ENCODE measurements around the gene PIK3C2A.

DNA sequence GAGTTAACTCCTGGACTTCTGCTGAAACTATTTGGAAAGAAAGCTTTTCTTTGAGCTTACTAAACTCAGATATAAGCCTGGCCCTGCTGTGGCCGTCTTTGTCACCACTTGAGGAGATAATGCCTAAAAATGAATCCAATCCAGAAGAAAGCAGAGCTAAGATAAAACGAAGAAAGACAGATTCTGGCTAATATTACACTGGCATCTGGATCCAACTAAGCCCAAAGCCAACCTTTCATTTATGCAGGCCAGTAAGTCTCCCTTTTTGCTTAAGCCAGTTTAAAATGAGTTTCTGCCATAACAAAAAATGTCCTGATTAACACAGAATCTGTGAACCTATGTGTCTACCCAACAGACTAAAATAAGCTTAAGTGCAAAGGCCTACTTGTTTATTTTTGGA lies 34.5 kb downstream of the PIK3C2A start:
- TF ChIP-seq CTCF (conservative IDR thresholded peaks at IDR 0.05 in 1 of 2, IDR thresholded peaks at IDR 0.05 in 1 of 2; ENCODE audit: extremely low read depth in 1 of 2, insufficient read depth in 1 of 2, low read depth in 1 of 2, low read length in 2 of 2) (no peak), EZH2 (IDR thresholded peaks at IDR 0.05; ENCODE audit: borderline replicate concordance, low read length) (no peak)
